GM19324 (cell line): ENCODE data around the gene VPS33A.
"Not testable (repeated sequence)": the region's sequence is repeated elsewhere in the genome, so short reads cannot be mapped to it uniquely, and the experiment has no call there.

ENCODE experiments used
- ATAC-seq: cut with Tn5 transposase; IDR thresholded peaks from one replicate; pipeline ENCODE4 v1.9.1; 2021; ENCODE audit warnings: mild to moderate bottlenecking, moderate library complexity; ENCODE audit not compliant: unreplicated experiment, low FRiP score

Gene VPS33A

GRCh38 chr12:122205053-122205925 lies 61.0 kb downstream of the VPS33A start:
- ATAC-seq: no peak

GRCh38 chr12:122204167-122205052 lies 61.9 kb downstream of the VPS33A start:
- no peak for ATAC-seq

DNA sequence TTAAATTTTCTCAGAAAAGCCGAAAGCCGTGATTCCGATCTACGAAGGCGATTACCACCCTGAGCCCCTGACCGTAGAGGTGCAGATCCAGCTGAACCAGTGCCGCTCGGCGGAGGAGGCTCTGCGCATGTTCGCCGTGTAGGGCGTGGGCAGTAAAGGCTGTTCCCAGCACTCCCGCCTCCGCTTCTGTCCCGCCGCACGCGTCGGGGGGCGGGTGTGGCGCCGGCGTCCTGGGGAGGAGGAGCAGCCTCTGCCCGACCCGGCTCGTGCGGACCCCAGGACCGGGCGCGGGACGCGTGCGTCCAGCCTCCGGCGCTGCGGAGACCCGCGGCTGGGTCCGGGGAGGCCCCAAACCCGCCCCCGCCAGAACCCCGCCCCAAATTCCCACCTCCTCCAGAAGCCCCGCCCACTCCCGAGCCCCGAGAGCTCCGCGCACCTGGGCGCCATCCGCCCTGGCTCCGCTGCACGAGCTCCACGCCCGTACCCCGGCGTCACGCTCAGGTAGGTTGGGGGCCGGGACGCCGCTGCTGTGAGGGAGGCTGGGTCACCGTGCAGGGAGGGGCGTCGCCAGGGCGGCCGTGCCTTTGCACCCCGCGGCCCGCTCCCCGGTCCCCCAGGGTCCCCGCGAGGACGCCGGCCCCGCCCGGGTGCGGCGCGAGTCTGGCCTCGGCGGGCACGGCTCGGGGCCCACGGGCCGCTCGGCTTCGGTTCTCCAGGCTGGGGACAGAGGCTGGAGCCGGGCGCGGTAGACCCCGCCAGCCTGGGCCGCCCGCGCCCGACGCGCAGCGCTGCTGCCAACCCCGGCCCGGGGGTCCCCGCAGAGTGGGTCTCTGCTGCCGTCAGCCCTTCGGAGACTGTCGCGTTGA lies 62.8 kb downstream of the VPS33A start, which contains the start of gene B3GNT4:
B3GNT4 (plus strand) TSS at position 409 of the 866 bp plus-strand sequence. CDS start 910 bp downstream, outside the sequence.
- no peak for ATAC-seq

DNA sequence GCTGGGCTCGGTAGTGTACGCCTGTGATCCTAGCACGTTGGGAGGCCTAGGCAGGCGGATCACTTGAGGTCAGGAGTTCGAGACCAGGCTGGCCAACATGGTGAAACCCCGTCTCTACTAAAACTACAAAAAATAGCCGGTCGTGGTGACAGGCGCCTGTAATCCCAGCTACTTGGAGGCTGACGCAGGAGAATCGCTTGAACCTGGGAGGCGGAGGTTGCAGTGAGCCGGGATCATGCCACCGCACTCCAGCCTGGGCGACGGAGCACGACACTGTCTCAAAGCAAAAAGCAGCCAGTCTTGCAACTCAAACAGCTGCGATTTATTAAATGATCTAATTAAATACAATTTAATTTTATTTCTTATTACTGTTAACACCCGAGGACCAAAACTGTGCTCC lies 63.5 kb downstream of the VPS33A start:
- not testable (repeated sequence) for ATAC-seq

GRCh38 chr12:122202017-122202416 lies 64.3 kb downstream of the VPS33A start:
- no peak for ATAC-seq

- no peak for ATAC-seq
Observed at GRCh38 chr12:122201381-122201780, 64.9 kb downstream of the VPS33A start.

- ATAC-seq: no peak
Observed at GRCh38 chr12:122200541-122201175, 65.6 kb downstream of the VPS33A start.

DNA sequence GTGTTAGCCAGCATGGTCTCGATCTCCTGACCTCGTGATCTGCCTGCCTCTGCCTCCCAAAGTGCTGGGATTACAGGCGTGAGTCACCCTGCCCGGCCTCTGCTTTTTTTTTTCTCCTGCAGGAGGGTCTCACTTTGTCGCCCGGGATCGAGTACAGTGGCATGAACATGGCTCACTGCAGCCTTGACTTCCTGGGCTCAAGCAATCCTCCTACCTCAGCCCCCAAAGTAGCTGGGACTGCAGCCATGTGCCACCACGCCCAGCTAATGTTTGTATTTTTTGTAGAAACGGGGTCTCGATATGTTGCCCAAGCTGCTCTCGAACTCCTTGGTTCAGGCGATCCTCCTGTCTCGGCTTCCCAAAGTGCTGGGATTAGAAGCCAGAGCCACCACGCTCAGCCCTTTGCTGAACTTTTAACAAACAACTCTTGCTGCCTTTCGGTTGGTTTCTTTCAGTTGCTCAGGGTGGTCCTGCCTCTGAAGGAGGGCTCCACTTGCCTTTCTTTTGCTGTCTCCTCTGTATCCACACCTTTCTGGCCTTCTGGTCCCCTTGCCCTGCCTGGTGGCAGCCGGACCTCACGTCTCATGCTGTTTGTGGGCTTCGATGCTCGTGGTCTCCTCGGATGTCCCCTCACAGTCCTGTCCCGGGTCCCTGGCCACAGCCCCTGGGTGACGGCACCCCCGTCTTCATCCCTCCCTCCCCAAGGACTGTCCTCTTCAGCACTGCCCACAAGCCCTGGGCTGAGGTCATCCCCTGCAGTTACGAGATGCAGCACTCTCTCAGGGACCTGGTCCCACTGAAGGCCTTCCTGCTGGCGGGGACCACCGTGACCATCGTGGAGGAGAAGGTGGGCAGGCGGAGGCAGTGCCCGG lies 66.6 kb downstream of the VPS33A start:
- no peak for ATAC-seq

- ATAC-seq: no peak
Observed at GRCh38 chr12:122197612-122197966, 68.7 kb downstream of the VPS33A start.

DNA sequence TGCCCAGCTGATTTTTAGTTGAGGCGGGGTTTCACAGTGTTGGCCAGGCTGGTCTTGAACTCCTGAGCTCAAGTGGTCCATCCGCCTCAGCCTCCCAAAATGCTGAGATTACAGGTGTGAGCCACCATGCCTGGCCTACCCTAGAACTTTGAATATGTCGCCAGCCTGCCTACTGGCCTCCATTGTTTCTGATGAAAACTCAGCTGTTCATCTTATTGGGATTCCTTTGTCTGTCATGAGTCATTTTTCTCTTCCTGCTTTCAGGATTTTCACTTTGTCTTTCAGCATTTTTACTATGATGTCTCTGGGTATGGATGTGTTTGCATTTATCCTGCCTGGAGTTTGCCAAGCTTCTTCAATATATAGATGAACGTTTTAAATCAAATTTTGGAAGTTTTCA lies 70.9 kb downstream of the VPS33A start:
- no peak for ATAC-seq

DNA sequence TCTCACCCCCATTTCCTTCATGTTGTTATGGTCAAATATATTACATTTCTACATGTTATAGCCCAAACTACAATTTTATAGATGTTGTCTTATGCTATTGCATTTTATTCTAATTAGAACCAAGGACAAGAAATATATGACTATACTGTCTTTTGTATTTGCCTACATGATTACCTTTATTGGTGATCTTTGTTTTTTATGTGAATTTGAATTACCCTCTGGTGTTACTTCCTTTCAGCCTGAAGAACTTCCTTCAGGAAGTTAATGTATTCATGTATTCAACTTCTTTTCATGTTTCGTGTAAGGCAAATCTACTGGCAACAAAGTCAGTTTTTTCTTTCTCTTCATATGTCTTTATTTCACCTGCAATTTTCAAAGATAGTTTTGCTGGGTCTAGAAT lies 71.5 kb downstream of the VPS33A start:
- ATAC-seq: no peak

DNA sequence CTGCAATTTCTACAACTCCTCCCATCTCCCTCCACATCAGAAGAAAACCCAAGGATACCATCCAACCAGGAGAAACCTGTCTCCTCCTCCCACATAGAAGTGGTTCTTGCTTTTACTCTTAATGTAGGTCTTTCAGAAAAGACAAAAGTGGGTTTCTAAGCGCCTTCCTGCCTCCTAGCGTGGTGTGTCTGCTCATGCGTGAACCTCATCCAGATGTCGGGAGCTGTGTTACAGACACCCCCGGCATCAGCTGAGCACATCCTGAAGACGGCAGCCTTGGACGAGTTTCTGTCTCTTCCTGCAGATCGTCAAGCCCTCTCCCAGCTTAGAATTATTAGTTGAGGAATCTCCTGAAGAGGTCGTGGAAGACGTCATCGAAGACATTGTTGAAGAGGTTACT lies 73.9 kb downstream of the VPS33A start:
- ATAC-seq: no peak

DNA sequence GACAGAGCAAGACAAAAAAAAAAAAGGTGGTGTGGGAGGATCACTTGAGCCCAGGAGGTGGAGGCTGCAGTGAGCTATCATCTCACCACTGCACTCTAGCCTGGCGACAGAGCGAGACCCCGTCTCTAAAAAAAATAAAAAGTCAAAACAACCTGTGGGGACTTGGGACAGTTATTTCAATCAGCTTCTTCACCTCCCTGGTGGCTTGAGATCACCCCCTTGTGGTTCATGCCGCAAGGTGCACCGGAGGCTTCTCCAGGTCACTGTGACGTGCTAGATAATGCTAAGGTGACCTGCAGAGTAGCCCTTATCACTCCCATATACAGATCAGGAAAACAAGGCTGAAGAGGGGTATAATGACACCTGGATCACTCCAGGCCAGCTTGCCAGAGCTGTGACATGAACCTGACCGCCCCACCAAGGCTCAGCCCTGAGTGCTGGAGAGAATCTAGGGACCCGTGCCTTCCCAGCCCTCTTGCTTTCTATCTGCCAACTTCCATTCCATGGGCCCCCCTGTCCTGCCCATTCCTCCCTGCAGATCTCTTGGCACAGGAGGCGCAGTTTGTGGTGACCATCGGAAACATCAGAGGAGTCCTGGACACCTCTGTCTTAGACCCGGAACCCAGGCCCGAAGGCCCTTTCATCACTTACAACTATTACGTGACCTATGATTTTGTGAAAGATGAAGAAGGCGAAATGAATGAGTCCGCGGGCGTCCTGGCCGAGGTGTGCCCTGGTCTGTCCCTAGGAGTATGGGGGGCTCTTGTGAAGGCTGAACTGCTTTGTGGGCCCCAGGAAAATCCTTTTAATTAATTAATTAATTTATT lies 75.2 kb downstream of the VPS33A start:
- no peak for ATAC-seq

DNA sequence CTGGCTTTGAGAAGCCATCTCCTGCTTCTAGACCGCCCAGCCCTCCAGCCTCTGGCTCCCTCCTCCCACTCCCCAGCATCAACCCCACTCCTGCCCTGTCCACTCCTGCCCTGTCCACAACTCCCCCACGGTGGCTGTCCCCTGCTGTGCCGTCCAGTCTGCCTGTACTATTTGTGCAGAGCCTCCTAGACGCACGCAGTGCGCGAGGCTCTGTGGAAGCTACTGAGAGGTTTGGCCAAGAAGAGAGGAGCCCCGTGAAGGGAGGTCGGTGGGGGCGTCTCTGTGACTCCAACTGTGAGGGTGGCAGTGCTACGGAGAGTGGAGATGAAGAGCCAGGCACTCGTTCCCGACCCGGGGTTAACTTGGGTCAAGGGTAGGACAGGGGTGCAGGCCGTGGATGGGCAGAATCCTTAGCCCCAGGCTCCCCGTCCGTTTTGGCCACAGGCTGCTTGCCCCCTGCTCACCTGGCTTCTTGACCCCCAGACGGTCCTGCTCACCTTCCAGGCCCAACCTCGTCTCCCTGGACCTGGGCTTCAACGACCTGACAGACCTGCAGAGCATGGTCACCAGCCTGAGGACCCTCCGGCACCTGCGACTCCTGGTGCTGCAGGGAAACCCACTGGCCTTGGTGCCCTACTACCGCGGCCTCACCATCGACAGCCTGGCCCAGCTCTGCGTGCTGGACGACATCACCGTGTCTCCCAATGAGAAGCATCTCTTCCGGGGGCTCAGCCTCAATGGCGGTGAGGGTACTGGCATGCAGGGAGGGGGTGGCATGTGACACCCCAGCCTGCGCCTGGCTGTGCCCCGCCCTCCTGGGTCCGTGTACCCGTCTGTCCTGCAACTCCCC lies 76.4 kb downstream of the VPS33A start:
- no peak for ATAC-seq

- no peak for ATAC-seq
Observed at GRCh38 chr12:122187466-122187865, 78.8 kb downstream of the VPS33A start.

- no peak for ATAC-seq
Observed at GRCh38 chr12:122185494-122186082, 80.7 kb downstream of the VPS33A start.

DNA sequence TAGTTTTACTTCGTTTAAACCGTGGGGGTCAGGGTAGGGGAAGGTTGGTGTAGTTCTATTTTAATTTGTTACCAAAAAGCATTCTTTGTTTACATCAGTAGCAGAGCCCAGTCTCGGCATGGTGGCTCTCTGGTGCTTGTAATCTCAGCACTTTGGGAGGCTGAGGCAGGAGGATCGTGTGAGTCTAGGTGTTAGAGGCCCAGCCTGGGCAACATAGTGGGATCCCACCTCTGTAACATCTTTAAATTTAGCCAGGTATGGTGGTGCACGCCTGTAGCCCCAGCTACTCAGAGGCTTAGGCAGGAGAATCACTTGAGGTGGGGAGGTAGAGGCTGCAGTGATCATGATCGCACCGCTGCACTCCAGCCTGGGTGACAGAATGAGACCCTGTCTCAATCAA lies 81.2 kb downstream of the VPS33A start:
- no peak for ATAC-seq
